ENCODE measurements around the gene POLE4.

Gene POLE4

GRCh38 chr2:74958274-74959105 lies at the start of gene POLE4:
Gene POLE4, plus strand, starts transcription at chr2:74958643. Its CDS starts 37 bp downstream, at chr2:74958680.
- no peak for FAIRE-seq

DNA sequence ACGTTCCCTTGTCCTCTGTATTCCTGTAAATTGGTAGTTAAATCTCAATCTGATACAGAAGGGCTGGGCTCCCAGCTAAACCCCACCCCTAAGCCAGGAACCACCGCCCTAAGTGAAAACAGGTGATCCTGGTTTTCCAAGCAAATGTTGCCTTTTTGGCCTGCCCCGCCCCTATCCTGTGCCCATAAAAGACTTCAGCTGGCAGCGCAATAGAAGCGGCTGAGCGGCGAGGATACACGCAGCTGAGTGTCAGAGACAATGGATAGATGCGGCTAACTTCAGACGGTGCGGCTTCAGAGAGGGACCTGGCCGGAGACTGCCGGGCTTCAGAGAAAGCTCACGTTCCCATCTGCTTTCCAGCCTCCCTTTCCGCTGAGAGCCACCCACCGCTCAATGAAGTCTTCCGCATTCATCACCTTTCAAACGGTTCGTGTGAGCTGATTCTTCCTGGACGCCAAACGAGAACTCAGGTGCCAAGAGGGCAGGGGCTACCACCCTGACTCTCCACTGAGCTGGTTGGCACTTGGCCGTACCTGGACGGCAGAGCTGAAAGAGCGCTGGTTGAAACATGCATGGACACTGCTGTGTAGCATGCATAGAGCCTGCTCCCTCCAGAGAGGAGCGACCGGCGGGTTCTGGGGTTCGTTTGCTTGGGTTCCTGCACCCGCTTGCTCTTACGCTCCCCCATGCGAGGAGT lies 49.5 kb upstream of the POLE4 start:
- no peak for FAIRE-seq

GRCh38 chr2:74910245-74910644 lies 48.2 kb upstream of the POLE4 start:
- no peak for FAIRE-seq

- FAIRE-seq, result no peak
Measured at GRCh38 chr2:74911061-74911460, 47.4 kb upstream of the POLE4 start.

DNA sequence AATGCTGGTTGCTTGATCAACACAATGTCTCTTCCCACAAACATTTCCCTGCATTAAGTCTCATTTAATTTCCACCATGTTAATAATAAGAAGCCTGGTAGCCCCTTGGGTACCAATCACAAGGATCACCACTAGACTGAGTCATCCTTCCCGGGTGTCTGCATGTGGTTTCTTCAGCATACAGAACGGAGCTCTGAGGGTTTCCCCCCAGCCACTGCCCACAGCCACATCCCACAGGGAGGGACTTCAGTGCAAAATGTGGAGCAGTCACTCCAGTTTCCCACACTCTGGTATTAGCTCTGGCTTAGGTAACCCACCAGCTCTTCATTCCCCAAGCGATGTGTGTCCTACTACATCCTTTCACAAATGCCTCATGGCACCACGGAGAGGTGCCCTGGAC lies 42.7 kb upstream of the POLE4 start:
- FAIRE-seq, result no peak

- FAIRE-seq, result no peak
Measured at GRCh38 chr2:74916394-74916793, 42.0 kb upstream of the POLE4 start.

DNA sequence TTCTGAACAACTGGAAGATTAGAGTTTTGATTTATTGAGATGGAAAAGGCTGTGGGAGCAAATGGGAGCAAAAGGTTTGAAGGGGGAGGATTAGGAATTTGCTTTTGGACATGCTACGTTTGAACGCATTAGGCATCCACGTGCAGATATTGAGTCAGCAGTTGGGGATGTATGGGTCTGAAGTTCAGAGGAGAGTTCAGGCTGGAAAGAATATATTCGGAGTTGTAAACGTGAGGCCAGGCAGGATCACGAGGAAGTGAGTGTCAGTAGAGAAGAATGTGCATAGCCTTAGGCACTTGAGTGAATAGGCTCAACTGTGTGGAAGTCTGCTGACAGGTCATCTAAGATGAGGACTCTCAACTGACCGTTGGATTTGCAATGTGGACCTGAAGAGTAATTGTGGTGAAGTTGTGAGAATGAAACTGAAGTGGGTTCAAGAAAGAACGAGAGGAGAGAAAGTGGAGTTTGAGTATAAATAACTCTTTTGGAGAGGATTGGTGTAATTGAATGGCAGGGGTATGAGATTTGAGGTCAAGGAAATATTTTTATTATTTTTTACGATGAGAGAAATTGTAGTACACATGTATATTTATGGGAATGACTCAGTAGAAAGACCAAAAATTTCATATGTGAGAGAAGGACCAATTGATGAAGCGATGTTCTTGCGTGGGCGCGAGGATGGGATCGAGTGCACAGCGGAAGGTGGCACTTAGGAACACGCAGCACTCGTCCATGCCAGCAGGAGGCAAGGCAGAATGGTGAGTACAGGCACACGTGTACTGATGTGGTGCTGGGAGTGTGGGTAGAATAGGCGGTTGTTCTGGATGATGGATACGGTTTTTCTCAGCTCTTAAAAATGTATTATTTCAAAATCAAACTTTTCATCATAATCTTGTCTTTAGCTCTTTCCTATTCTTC lies 40.5 kb upstream of the POLE4 start:
- FAIRE-seq, result no peak

DNA sequence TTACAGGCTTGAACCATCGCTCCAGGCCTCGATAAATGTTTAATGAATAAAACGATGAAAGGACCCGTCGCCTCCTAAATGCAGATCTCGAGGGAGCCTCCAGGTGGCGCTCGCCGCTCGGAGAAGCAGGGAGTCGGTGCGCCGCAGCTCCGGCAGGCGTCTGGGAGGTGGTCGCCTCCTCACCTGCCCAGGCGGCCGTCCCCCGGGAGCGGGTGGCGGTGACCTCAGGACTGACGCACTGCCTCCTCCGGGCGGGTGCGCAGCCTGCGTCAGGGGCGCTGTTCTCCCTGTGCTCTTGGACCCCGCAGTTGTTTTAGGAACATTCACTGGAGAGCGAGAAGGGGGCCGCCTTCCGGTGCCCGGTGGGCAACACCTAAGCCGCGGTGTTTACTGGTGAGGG lies 38.6 kb upstream of the POLE4 start:
- no peak for FAIRE-seq

- no peak for FAIRE-seq
Measured at GRCh38 chr2:74921236-74921736, 37.2 kb upstream of the POLE4 start.

DNA sequence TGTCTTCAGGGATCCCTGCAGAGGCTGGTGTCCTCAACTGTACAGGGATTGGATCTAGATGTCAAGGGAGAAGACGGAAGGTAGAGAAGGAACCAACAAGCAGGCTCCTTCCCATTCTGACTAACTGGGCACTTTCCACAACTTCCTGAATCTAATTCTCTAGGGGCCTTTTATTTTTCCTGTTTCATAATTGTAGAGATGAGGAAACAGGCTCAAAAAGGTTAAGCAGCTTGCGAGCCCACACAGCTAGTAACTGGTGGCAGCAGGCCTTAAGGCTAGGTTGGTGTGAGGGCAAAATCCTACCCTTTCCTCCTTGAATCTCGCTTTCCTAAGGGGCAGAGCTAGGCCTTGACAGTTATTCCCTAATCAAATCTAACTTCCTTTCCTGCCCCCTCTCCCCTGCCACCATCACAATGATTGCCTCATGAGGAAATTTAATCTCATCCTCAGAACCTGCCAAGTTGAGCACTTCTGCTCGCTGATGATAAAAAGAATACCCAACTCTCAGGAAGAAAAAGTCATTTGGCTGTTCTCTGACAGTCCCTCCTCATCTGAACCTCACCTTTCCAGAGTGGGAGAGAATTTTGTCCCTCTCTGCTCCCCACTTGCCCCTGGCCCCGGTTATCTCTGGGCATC lies 35.7 kb upstream of the POLE4 start:
- FAIRE-seq, result no peak

GRCh38 chr2:74924463-74925265 lies 33.8 kb upstream of the POLE4 start:
- no peak for FAIRE-seq

GRCh38 chr2:74925361-74925786 lies 33.1 kb upstream of the POLE4 start:
- FAIRE-seq, result no peak

DNA sequence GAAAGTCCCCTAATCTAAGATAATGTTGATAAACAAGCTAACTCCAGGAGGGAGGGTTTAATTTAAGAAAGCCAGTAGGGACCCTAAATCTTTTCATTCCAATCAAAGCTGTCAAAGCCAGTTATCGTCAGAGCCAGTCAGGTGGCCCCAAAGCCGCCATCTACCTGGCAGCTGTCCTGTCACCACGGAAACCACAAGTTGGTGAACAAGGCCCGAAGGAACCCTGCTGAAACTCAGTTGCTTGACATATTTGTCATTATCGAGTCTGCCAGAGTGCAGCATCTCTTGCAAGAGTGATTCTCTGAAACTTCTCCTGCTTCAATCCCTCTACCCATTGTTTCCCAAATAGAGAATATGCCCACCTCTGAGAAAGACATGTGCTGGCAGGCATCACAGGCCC lies 30.8 kb upstream of the POLE4 start:
- FAIRE-seq, result no peak

DNA sequence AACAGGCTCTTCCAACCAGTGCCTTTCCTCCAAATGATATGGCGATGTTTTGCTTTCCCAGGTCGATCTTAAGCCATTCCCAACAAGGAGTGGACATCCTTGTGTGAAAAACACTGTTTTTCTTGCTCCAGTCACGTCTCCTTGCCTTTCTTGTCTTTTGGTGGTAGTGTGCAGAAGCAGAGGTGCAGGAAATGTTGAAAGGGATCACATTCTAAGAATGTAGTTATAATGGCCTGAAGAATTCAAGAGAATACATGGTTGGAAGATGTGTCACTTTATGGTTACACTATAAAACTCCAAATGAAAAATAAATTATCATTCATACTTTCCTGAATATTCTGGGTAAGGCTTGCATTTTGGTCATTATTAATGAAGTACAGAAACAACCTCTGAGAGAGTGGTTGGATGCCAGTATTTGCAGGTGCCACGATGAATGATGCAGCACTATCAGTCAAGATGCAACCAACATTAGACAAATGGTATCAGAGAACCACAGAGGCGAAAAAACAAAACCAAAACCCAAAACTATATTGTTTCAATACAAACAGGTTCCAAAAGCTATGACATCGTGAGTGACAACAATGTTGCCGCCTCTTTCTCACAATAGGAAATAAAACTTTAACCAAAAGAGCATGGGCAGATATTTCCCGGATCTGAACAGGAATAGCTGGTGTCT lies 27.5 kb upstream of the POLE4 start:
- FAIRE-seq, result no peak

DNA sequence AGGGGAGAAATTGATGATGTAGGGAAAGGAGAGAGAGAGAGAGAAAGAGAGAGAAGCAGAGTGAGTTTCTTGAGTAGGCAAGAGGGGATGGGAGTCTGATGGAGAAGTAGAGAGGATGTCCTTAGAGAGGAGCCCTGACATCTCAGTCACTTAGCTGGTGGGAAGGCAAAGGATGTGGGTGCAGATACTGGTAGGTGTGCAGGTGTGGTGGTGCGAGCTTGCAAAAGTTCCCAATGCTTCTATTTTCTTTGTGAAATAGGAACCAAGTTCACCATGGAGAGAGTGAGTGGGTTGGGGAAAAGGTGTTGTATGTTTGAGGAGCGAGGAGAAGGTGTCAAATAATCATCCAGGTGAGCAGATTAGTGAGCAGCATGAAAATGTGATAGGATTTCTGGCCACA lies 26.5 kb upstream of the POLE4 start:
- no peak for FAIRE-seq

GRCh38 chr2:74935975-74936391 lies 22.5 kb upstream of the POLE4 start:
- FAIRE-seq, result no peak

GRCh38 chr2:74937221-74937880 lies 21.1 kb upstream of the POLE4 start:
- no peak for FAIRE-seq

- no peak for FAIRE-seq
Measured at GRCh38 chr2:74938264-74938663, 20.2 kb upstream of the POLE4 start.

DNA sequence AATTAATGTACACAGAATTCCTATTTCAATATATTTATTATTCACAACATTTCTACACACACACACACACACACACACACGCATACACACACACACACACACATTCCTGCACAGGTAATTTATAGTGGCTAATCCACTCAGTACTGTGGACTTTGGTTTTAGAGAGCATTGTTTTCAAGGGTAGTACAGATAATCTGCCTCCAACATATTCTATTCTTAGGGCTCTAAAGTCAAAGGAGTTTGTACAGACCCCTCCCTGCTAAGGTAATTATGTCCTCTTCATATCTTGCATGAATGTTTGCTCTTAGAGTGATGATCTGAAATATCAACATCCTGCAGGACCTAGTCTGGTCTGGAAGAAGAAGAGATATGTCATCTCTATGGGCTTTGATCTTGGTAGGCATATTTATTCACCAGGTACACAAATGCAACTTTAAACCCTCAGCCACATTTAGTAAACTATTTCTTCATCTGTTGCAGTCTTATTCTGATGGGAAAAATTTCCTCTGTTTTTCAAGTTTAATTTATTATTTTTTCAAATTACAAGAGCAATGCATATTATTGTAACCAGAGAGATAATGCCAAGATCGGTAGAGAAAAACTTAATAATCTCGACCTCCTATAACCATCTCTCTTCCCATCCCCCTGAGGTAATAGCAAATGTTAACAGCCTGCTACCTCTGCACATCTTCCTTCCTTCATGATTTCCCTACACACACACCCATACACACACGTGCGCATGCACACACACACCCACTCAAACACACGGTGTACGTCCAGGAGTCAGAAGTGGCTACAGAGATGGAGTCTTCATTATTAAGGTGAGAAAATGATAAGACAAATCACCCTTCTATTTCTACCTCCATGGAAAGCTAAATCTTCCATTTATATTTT lies 18.3 kb upstream of the POLE4 start:
- no peak for FAIRE-seq

All from colon (tissue), 2 donors.